NCI-H446 (cell line): ENCODE measurements around the gene NODAL.
"Not testable (repeated sequence)": the region's sequence is repeated elsewhere in the genome, so short reads cannot be mapped to it uniquely, and the experiment has no call there.

Source experiments
- DNase-seq, 2 experiments: peaks; one replicate each; lab custom pipeline; 2025; lab: John Stamatoyannopoulos, UW

NODAL gene

DNA sequence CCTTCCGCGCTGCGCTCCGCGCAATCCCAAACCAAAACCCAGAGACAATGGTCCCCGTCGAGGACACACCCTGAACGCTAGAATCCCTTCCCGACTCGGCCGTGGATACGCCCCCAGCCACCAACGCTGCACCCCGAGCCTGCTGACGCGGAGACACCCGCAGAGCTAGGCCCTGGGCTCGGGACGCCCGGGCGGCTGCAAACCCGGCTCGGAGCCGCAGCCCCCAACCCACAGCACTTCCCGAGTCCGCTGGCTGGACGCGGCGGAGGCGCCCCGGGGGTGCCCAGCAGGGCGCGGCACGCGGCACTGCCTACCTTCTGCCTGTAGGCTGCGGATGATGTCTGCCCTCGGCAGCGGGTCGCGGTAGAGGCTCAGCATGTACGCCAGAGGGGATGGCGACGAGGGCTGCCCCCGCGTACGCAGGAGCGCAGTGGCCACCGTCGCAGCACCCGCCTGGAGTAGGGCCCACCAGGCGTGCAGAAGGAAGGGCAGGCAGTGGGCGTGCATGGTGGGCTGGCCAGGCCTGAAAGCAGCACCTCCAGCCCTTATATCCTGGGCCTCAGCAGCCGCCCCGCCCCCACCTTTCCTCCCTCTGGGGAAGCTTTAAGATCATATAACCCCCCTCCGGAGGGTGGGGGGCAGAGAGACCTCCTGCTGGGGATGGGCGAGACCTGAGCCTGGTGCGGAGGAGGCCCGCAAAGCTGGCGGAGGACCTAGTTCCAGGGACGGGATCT is at the start of gene NODAL:
Gene NODAL, minus strand, starts transcription at position 521 of the 734 bp plus-strand sequence. Its CDS starts 14 bp downstream, at position 507.
- no peak for DNase-seq

- no peak for DNase-seq
These were observed 48.7 kb upstream of the NODAL start for GRCh38 chr10:70490142-70490541.

DNA sequence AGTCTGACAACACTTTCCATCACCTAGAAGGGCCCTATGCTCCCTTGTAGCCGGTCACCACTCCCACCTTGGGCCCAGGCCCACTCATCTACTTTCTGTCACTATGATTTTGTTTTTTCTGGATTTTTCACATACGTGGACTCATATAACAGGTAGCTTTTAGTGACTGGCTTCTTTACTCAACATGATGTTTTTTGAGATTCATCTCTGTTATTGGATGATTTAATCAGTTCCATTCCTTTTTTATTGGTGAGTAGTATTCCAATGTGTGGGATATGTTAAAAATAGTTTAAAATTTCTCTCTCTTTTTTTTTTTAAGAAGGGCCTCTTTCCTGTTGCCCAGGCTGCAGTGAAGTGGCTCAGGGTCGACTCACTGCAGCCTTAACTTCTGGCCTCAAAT is 46.3 kb upstream of the NODAL start:
- DNase-seq: no peak

GRCh38 chr10:70483872-70484271 is 42.4 kb upstream of the NODAL start:
- DNase-seq: not testable (repeated sequence)

DNA sequence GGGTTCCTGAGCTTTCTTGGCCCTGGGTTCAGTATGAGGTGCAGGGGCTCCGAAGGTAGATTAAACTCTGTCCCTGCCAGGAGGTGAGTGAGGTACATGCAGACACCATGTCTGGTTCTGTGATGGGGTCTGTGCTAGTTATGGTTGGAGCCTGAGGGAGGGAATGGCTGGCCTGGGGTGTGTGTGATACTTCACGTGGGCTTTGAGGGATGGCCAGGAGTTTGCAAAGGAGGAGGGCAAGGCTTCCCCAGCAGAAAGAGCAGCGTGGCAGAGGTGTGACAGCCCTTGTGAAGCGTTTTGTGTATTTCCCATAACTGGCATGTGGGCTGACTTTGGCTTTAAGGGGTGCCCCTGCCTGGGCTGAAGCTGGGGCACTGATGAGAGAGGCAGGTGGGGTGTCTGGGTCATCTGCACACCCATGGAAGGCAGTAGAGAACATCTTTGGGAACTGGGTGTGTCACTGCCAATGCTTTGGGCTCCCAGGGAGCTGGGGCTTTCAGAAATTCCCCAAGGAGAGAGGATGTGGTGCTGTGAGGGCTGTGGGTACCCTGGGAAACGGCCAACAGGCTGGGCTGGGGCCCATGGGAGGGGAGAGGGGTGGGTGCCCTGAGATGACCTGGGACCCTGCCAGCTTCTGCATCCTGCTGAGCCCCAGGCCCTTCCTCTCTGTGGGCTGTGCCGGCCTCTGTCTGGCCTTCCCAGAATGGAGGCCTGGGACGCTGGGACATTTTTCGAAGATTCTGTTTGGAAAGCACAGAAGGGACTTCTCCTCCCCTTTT is 41.7 kb upstream of the NODAL start:
- DNase-seq: no peak

- peak in 1 of 2 experiments; percentile 23 for DNase-seq
These were observed 40.5 kb upstream of the NODAL start for GRCh38 chr10:70481831-70482530.

DNA sequence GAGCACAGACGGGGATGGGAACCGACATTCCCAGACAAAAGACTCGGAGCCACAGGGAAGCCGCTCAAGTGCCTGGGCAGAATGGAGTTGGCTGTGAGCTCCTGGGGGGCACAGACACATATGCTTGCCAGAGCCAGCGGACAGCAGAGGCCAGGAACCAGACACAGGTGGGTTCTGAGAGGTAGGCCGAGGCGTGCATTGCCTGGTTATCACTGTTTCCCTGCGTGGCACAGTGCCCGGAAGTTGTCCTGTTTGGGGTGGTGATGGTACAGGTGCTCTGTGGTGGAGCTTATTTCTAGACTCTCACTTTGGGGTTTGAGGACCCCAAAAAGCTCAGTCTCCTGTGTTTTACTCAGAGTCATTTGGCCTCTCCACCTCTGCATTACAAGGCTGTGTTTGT is 39.6 kb upstream of the NODAL start:
- no peak for DNase-seq

DNA sequence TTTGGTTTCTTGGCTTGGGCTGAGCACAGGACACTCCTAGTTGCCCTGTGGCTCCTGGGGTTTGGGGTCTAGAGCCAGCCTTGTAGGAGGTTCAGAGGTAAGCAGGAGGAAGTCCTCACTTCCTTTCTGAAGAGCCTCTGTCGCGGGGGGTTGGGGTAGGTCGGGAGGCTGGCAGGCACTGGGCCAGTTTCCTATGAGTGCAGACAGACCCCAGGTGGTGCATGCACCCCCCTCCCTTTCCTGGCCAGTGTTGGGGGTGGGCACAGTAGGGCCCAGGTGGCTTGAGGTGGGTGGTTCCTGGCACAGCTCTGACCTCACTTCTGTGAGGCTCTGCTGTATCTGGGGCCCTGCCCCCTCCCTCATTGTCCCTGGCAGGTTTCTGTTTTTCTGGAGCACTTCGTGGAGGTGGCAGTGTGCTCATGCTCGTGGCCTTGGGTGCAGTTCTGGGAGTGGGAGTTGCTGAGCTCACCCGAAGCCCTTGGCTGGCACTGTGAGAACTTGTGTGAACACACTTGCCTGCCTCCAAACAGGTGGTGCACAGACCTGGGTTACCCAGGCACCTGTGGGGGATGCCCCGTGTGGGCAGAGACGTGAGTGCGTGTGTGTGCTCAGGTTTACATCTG is 38.9 kb upstream of the NODAL start:
- DNase-seq: no peak

DNA sequence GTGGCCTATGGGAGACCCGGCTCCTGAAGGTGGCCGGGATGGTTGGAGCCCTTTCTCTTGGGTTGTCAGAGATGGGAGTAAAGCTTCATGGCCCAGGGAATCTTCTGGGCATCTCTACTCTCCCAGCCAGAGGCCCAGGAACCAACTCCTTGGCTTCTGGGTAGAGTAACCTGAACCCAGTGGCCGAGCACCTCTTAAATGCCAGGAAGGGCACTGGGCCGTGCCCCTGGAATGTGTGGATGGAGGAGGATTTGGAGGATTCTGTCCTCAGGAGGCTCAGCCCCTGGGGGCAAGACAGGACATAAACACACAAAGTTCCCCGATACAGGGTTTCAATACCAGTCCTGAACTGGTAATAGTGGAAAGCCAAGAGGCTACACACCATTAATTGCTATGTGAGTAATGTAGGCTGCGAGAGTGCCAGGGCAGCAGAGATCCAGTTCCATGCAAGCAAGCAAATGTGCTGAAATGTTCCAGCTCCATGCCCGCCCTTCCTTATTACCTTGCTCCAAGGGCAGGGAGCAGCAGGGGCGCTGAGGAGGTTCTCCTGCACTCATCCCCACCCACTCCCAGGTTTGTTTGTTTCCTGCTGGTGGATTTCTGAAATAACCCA is 38.3 kb upstream of the NODAL start:
- DNase-seq: no peak

DNA sequence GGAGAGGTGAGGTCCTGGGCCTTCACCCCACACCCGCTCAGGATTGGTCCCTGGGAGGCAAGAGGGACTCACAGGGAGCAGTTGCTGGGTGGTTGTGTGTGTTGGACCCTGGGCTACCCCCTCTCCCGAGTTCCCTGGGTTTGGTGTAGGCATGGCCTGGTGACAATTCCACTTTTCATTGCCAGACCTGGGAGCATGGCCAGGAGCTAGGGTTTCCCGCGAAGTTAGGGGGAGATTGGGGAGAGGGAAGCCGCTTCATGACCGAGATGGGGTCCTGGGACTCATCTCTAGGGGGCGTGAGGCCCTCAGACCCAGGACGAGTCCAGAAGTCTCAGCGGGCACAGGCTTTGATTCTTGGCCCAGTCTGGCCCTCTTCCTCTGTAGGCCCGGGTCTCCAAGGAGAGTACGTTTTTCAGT is 37.7 kb upstream of the NODAL start:
- DNase-seq: no peak

DNA sequence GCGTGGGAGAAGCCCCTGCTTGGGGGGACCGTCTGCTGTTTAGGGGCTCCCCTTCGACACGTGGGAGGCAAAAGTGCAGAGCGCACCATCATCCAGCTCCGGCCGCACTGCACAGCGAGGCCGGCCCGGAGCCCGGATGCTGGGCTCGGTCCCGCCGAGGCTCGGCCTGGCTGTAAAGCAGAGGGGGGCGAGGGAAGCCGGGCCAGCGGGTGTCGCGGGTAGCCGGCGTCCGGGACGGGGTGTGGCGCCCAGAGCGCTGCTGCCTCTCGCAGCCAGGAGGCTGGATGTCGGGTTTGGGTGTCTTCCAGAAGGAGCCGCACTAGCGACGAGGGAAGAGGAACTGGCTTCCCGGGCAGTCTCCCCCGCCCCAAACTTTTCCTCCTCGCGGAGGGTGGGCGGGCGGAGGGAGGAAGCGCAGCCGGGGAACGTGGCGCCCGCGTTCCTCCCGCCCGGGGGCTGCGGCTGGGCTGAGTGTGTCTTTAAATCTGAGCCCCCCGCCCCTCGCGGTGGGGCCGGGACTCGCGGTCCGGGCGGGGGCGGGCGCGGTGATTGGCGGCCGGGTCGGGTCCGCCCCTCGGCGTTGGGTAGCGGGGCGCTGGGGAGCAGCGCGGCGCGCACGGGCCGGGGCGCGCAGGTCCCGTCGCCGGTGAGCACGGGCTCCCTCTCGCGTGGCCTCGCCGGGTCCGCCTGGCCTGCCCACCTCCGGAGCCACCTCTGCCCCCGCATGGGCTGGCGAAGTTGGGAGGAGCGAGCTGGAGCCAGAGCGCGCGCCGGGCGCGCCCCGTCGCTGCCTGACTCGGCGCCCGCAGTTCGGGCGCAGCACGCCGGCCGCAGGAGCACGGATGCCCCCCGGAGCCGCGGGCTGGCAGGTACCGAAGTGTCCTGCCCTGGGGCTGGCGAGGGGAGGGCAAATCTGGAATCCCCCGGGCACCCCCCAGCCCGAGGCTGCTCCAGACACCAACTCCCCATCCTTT is 37.0 kb upstream of the NODAL start, which contains the start of gene PALD1:
Gene PALD1, plus strand, starts transcription at position 577 of the 974 bp plus-strand sequence. CDS start 47,185 bp downstream, outside the sequence.
- DNase-seq: peak in 1 of 2 experiments; percentile 54

- DNase-seq: no peak
These were observed 36.2 kb upstream of the NODAL start for GRCh38 chr10:70477661-70478162.

GRCh38 chr10:70476249-70477035 is 35.0 kb upstream of the NODAL start:
- no peak for DNase-seq

- DNase-seq: no peak
These were observed 34.2 kb upstream of the NODAL start for GRCh38 chr10:70475661-70476060.

DNA sequence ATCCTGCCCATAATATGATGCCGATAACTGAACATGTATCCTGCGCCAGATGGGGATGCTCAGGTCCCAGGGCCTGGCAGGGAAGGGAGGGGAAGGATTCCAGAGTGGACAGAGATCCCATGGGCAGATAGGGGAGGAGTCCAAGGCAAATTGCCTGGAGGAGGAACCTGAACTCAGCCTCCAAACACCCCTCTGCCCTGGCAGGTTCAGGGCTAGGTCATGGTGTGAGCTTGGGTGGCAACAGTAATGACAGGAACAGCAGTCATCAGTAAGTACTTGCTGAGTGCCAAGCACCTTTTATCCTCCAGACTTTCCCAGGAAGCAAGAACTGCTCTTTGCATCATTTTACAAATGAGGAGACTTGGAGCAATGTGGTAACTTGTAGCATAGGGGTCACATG is 33.3 kb upstream of the NODAL start:
- DNase-seq: no peak

DNA sequence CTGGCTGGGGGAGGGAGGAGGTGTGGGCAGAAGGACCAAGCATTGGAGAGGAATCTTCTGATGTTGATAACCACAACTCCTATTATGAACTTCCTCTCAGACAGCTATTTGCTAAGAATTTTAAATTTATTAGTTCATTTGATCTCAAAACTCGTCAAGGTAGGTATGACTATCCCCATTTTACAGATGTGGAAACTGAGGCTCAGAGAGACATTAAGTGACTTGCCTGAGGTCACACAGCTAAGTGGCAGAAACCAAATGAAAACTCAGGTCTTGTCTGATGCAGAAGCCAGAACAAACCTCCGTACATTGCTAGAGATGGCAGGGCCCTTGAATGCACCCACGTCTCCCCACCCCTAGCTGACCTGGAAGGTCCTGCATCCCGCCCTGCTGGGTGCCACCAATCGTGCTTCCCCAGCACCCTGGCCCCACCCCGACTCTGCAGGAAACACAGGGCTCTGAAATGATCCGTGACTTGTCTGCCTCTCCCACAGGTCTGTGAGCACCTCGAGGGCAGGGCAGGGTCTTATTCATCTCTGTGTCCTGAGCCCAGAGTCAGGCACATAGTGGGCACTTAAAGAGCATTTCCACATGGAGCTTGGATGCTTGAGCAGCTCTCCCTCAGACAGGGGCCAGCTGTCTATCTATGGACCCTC is 31.4 kb upstream of the NODAL start:
- DNase-seq: no peak

- no peak for DNase-seq
These were observed 25.5 kb upstream of the NODAL start for GRCh38 chr10:70466951-70467350.

DNA sequence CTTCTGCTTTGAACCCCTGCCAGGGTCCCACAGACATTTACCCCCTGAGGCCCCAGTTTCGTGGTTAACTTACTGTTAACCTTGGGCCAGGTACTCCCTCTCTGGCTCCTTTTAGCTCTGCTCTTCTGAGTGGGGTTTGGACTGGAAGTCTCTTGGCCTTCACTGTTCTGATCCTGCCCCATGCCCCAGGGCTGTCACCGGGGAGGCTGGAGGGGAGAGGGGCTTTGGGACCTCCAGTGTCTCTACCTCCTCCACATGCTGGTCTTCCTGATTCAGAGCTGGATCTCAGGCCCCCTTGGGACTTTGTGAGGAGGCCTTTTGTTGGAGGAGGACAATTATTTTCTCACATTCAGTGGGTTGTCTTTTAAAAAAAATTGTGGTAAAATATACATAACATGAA is 24.4 kb upstream of the NODAL start:
- DNase-seq: no peak

DNA sequence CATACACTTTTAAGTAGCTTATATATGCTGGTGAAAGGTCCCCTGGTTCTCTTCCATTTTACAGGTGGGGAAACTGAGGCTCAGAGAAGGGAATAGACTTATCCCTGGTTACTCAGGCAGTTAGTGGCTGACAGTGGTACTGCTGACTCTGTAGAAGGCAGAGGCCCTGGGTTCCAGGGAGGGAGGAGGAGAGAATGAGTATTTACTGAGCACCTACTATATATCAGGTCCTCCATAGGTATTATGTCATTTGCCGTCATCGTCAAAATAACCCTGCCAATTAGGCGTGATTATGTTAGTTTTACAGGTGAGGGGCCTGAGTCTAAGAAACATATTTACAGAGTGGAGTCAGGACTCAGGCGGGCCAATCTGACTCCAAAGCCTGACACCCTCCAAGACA is 23.8 kb upstream of the NODAL start:
- no peak for DNase-seq
